Measurements from ENCODE around the gene PPARA.

Gene PPARA

DNA sequence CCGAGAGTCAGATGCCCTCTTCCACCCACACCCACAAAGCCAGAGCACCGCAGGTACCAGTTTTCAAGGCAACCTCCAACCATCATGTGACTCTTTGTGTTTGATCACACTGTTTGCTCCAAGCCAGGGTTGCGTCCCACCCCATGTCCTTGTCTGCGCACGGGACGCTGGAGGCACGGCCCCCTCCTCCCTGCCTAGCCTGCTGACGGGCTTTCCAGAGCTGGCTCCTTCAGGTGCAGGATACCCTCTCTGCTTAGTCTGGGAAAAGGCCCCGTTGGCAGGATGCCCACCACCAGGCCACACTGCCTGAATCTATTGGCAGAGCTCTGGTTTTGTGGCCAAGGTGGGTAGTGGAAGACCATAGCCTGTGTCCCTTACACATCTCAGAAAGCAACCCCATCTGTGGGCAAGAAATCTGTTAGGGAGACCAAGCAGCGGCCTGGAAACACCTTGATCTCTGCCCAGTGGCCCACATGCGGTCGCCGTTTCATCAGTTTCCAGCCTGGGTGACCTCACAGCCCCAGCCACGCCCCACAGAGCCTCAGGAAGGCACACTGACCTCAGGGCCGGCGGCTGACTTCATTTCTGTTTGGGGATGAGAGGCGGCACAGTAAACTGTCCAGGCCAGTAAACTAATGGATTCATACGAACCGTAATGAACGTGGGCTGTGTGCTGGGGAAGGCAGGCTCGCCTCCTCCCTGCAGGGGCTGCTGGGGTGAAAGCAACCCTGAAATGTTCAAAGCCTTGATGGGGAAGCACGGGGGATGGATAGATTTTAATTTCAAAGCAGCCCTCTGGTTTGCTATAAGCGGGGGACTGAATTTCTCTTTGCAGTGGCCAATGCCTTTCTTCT, 73.9 kb downstream of the PPARA start:
- DNase-seq, result no peak

- DNase-seq, result no peak
These were observed 74.6 kb downstream of the PPARA start for GRCh38 chr22:46224898-46225290.

GRCh38 chr22:46225631-46226030, 75.3 kb downstream of the PPARA start:
- DNase-seq, result no peak

- no peak for DNase-seq
These were observed 76.3 kb downstream of the PPARA start for GRCh38 chr22:46226577-46226976.

GRCh38 chr22:46229701-46230100, 79.4 kb downstream of the PPARA start:
- DNase-seq, result no peak

DNA sequence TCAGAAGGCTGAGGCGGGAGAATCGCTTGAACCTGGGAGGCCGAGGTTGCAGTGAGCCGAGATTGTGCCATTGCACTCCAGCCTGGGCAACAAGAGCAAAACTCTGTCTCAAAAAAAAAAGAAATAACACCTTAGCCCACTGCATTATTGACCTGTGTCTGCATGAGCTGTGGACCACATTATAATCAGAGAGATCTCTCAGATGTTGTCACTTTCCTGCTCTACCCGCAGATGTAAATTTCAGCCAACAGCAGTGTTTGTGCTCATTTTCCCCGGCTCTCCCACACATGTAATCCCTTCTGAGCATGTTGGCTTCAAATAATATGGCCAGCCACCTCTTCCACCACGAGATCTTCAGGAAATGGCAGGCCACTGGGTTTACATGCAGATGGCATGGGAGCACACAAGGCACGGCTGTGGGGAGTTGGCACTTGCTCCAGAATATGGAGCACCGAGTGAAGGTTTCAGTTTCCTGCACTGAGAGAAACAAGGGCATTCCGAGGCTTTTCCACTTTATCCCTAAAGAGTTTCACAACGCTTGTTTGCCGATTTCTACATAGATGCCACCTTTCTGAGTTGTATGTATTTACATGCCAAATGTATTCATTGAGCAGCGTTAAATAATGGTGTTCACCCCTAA, 80.1 kb downstream of the PPARA start:
- DNase-seq, result no peak

GRCh38 chr22:46233231-46233630, 82.9 kb downstream of the PPARA start:
- DNase-seq, result no peak

GRCh38 chr22:46234969-46235368, 84.6 kb downstream of the PPARA start:
- DNase-seq, result no peak

DNA sequence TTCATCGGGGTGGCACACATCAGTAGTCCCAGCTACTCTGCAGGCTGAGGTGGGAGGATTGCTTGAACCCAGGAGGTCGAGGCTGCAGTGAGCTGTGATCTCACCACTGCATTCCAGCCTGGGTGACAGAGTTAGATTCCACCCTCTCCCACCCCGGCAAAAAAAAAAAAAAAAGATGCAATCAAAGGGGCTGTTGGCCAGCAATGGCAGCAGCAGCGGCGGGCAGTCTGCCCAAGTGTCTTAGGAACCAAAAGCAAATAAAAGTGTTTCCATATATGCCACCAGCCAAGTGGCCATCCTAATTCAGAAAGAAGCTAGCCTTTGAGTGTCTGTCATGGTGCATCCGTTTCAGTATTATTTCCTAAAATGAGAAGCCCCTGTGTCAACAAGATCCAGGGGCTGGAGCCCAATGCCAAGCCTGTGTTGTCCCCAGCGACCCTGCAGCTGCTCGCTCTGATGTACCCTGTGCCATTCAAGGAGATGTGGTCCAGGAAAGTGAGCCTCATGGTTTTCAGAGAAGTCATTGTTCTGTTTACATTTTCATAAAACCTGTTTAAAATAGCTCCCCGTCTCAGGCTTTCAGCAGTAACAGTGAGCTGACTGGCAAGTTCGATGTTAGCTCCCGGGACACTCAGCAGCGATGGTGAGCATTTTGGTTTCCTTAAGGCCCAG, 87.3 kb downstream of the PPARA start:
- DNase-seq, result no peak

DNA sequence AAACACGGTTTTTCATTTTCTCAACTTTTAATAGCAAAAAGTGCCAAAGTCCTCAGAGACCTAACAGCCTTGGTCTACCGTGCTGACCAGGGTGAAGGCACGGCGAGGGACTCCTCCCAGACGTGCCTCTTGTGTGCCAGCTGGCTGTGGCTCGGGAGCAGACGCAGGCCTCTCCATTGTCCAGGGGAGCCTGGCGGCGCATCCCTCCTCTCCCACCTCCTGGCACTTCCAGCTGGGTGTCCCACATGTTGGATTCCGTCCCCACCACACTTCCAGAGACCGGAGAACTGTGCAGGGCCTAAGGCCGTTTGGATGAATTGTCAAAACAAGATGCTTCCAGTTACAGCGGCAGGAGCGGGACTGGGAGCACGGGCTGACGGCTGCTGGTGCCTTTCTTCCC, 88.2 kb downstream of the PPARA start:
- DNase-seq, result no peak

DNA sequence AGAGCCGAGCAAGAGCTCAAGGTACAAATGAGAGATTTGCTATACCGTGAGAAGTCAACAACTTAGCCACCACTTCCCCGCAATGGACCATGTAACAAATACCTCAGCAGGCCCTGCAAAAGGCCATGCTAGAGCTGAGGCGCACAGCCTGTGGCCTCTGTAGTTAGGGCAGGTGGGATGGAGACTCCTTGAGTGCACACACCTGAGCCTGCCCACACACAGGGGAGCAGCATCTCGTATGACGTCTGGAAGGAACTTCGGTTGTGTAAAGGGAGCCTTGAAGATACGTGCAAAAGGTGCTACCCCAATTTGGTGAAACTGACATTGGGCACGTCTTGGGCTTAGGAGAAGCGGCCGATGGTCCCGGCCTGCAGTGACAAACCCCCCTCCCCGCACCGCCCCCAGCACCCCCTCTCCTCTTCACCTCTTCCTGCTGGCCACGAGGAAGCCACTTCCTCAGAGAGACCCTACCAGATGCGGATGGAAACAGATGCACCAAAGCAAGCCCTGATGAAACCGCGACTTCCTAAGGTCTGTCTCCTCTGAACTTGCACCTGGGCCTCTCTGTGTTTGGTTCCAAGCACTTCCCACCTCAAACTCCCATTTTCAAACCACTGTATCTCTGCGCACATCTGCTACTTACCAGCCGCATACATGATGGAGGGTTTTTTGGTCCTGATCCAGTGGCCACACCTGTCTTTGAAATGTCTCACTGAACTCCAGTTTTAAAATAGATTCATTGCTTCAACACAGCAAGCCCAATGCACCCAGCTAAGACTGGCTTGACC, 89.1 kb downstream of the PPARA start:
- no peak for DNase-seq

GRCh38 chr22:46240073-46240472, 89.7 kb downstream of the PPARA start:
- DNase-seq, result no peak

GRCh38 chr22:46240506-46240905, 90.2 kb downstream of the PPARA start:
- no peak for DNase-seq

DNA sequence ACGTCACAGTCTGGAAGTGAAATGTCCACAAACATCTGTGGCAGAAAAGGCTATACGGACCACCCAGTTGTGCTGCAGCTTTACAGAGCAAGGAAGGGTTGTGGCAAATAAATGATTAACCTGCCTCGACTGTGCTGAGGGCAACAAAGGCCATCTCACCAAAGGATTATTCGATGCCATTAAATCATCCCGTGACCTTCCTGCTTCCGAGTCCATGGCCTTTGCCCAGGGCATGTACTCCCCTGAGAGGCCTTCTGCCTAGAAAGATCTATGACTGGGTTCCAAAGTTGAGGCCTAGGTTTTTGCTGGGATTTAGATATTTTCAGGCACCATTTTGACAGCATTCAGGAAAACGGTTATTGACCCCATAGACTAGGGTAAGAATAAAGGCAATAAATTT, 90.6 kb downstream of the PPARA start:
- no peak for DNase-seq

- no peak for DNase-seq
These were observed 91.2 kb downstream of the PPARA start for GRCh38 chr22:46241396-46242007.

GRCh38 chr22:46242076-46242475, 91.8 kb downstream of the PPARA start:
- no peak for DNase-seq

DNA sequence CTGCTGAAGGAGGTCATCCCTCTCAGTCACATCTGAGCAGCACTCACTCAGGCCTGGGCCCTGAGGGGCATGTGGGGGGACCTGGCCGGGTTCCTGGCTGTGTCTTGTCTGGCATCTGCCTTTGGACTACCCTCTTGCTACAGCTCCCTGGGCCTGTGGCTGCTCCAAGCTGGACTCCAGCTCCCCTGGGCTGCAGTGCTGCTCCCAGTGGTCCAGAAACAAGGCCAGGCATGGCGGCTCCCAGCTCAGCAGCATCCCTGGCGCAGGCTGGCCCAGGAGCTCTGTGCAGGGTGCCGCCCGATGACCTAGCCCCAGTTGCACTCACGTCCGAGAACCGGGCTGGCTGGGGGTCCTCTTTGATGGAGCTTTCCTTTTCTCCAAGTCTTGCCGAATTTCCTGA, 94.4 kb downstream of the PPARA start:
- no peak for DNase-seq

DNA sequence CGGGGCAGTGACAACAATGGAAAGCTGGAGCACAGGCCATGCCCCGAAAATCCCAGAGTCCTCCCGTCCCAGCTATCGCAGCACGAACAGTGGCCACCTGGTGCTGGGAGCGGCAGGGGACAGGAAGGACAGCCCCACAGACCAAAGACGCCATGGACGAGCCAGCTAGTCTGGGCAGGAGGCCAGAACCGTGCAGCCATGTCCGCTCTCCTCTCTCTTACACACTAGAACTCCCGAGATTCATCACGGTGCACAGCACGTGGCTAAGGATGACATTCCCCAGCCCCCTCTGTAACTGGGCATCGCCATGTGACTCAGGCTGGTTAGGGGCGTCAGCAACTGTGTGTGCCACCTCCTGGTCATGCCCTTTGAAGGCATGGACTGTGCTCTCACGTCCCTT, 95.2 kb downstream of the PPARA start:
- DNase-seq, result no peak

DNA sequence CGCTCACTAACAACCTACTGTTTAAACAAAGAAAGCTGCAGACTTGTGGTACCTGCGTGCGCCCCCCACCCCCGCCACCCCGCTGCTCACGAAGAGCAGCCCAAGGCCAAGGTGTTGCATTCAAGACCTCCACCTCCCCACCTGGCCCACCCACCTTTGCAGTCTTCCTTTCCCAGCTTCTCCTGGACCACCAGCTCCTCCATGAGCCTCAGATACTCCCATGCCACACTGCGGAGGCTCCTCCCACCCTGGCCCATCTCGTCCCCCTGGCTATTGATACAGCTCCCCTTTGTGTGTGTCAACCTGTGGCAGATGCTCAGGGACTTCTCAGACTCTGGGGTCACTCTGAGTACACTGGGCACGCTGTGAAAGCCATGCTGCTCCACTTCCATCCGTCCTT, 95.9 kb downstream of the PPARA start:
- DNase-seq, result no peak

GRCh38 chr22:46247443-46247975, 97.2 kb downstream of the PPARA start:
- no peak for DNase-seq

DNA sequence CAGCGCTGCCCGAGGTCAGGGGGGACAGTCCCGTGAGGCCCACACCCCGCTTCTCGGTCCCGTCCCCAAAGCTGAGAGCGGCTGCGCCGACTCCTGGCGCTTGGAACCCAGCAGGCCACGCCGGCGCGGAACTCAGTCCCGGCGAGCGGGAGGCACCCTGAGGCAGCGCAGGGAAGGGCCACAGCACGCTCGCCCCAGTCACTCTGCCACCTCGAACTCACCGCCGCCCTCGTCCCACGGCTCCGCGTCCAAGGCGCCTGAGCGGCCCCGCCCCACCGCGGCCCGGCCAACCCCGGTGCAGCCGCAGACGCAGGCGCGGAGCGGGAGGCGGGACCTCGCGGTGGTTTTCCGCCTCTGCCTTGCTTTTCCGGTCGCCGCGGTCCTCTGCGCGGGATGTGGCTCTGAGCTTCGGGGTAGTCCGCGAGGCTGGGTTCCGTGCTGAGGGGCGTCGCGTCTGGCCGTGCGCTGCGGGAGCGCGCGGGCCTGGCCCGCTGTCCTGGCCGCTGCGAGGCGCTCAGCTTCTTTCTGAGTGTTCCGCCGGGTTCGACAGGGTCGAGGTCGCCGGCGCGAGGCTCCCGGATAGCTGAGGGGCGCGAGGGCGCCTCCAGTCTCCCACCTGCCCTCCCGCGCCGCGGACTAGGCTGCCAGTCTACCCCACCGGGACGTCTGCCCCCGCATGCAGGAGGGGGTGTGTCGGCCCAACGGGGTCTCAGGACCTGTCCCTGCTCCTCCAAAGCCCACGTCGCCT, 99.9 kb downstream of the PPARA start, which contains the start of gene CDPF1:
Gene CDPF1, minus strand, starts transcription at position 259 of the 748 bp plus-strand sequence. CDS start 2,009 bp downstream, outside the sequence.
- DNase-seq, result peak; percentile 51 to 92

- peak in 1 of 2 experiments; percentile 29 for DNase-seq
These were observed 100.4 kb downstream of the PPARA start for GRCh38 chr22:46250783-46251125.
